Regular cardiac myocyte (primary cell): ENCODE results near the gene FARSB. TPM values are rescaled to one million over a fixed set of nuclear protein-coding genes. Genes with fewer than 3 reads are reported as not detected.

Source experiments
- total RNA-seq: library from RNA; depleted of rRNA; stranded (reverse); fragments of >200 nt; gene quantifications from 2 replicates; pipeline ENCODE4 v1.2.3, GENCODE V29; 2014

The FARSB gene
- total RNA-seq = 10.1 and 29.5 TPM in 2 replicates

DNA sequence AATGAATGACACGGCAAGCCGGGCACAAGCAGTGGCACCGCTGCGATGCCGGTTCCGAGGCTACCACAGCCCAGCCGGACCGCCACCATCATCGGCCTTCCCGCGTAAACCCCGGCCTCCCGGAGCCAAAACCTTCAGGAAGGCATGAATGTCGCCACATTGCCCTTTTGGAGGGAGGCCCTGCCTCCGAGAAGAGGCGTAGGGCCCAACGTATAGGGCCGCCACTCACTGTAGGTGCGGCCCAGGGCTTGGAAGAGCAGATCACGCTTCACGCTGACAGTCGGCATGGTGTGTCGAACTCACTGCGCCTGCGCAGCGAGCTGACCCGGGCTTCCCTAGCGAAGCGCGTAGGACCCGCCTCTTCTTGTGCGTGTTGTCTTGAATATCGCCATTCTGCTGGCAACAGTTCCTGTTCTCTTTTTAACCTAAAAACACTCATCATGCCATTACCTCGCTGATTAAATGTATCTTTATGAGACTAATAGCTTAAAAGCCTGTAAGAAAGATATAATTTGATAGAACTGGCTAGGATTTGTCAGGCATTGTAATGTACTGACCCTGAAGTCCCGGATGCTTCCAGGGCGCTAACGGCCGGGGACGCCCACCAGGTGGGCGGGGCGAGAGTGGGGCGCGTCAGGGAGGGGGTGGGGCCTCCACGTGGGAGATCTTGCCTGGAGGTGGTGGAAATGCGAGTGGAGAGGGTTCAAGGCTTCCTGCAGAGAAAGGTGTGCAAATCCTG lies at the start of gene FARSB:
TSS of gene FARSB (minus strand) at position 306 of the 739 bp plus-strand sequence. CDS start at position 287, 19 bp downstream.

DNA sequence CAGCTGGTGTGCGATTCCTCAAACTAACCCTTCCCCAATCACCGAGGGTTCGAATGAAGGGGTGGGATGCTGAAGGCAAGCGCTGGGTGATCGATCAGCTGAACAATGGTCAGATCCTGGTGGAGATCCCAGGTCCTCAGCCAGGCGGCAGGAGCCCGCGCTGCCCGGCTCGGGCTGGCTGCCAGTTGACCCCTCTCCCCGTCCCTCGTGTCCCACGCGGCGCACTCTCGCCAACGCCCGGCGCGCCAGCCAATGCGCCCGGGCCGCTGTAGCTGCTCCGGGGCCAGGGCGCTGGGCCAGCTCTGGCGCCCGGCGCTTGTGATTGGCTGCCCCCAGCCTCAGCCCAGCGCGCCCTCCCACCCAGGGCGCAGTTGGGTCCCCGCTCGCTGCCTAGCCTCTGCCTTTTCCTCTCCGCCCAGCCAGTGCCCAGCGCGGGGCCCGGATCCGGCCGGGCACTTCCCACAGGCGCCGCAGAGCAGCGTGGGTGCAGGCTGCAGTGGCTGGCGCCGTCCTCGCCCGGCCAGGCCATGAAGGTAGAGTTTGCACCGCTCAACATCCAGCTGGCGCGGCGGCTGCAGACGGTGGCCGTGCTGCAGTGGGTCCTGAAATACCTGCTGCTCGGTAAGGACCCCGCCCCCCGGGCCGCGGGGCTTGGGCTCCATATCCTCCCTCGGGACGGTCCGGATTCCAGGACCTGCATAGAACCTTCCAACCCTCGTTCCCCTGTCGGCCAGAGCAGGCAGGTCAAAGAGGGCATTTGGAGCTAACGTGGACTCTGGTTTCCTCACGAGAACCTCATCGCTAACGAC lies 15.6 kb upstream of the FARSB start, which contains the start of gene MOGAT1:
TSS of gene MOGAT1 (plus strand) at position 400 of the 809 bp plus-strand sequence. CDS start at position 528, 128 bp downstream.

Other genes starting within 250 kb of the FARSB start
- gene SGPP2, start 231.5 kb downstream of the FARSB start, total RNA-seq = under 0.01 and 0.28 TPM in 2 replicates
- gene MOGAT1, start 15.6 kb upstream of the FARSB start, total RNA-seq = not detected in 2 replicates
- gene ACSL3, start 204.9 kb upstream of the FARSB start, total RNA-seq = 124 and 130 TPM in 2 replicates